ENCODE measurements around the gene VCL. TPM values are rescaled to one million over a fixed set of nuclear protein-coding genes. Genes with fewer than 3 reads are reported as not detected.
A peak's percentile ranks its signal among the peaks of the same experiment; 100 is the strongest.

The VCL gene
- total RNA-seq, 2 donors from 2014 or later, result 99.9 to 179 TPM

DNA sequence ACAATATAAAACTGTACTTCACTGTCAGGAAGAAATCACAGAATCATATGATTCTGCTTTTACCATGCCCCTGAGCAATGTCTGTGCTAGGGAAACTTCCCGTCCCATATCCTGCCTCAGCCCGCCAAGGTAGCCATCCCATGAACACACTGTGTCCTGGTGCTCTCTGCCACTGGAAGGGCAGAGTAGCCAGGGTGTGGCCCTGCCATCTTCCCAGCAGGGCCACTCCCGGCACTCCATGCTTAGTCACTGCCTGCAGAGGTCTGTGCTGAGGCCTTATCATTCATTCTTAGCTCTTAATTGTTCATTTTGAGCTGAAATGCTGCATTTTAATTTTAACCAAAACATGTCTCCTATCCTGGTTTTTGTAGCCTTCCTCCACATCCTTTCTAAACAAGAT lies 120.9 kb downstream of the VCL start:
- intact Hi-C loops (cut with DNase I), result no loop called here
- H3K9me3 ChIP-seq, result no peaks in the 10 kb centered on the region
- no peak overlapping the region for H3K4me3 ChIP-seq
- no peak overlapping the region for H3K27ac ChIP-seq
- no peak overlapping the region for H3K9ac ChIP-seq (ENCODE audit: low read depth in 2 of 2, low read length in 2 of 2)
- TF ChIP-seq, protein P1, sequence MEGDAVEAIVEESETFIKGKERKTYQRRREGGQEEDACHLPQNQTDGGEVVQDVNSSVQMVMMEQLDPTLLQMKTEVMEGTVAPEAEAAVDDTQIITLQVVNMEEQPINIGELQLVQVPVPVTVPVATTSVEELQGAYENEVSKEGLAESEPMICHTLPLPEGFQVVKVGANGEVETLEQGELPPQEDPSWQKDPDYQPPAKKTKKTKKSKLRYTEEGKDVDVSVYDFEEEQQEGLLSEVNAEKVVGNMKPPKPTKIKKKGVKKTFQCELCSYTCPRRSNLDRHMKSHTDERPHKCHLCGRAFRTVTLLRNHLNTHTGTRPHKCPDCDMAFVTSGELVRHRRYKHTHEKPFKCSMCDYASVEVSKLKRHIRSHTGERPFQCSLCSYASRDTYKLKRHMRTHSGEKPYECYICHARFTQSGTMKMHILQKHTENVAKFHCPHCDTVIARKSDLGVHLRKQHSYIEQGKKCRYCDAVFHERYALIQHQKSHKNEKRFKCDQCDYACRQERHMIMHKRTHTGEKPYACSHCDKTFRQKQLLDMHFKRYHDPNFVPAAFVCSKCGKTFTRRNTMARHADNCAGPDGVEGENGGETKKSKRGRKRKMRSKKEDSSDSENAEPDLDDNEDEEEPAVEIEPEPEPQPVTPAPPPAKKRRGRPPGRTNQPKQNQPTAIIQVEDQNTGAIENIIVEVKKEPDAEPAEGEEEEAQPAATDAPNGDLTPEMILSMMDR (IDR thresholded peaks at IDR 0.05), result no peak
- DNase-seq, result peak; percentile 22
- H3K4me1 ChIP-seq, result no peaks in the 10 kb centered on the region
- H3K27me3 ChIP-seq, result no peaks in the 10 kb centered on the region
- peaks cover 18% of the 10 kb centered on the region for H3K36me3 ChIP-seq

DNA sequence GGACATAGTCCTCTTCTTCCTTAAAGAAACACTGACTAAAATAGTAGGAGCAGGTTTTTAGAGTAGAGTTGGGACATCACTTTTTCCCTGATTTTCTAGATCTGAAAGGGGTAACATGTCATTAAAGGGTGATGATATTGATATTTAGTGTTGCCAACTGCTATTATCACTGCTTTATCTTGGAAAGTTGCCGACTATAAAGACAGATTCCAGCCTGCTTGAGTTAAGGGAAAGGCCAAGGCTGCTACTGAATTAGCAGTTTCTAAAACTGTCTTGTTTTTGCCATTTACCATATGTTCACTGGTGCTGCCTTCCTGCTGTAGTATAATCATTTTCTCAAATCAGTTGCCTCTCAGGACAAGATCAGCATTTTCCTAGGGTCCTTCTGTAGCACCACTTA lies 123.0 kb downstream of the VCL start:
- peaks cover 14% of the 10 kb centered on the region for H3K36me3 ChIP-seq
- TF ChIP-seq, protein P1 (IDR thresholded peaks at IDR 0.05), result no peak

DNA sequence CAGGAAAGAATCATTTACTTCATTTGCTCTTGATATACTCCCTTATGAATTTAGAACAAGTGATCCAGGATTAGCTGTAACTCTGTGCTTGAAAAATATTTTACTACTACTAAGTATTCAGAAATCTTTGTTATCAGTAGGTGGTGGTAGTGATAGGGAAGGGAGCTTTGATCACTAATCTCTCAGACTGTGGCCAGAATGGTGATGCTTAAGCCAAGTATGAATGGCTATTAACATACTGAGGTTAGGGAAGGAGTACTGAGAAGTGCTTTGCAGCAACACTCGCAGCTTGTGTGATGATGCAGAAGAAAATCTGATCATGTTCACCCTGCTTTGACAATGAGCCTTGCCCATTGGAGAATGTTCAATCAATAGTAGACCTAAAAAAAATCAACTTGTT lies 123.5 kb downstream of the VCL start:
- Histone ChIP-seq H3K27ac (no peak overlapping the region), H3K4me1 (no peaks in the 10 kb centered on the region), H3K36me3 (peaks cover 13% of the 10 kb centered on the region), H3K9me3 (no peaks in the 10 kb centered on the region), H3K9ac (ENCODE audit: low read depth in 2 of 2, low read length in 2 of 2) (no peak overlapping the region), H3K27me3 (no peaks in the 10 kb centered on the region), H3K4me3 (no peak overlapping the region)
- intact Hi-C loops (cut with DNase I), result no loop called here
- no peak for DNase-seq
- TF ChIP-seq, protein P1 (IDR thresholded peaks at IDR 0.05), result no peak

More for the DNA sequence above, 123.0 kb downstream of the VCL start:
- H3K9me3 ChIP-seq, result no peaks in the 10 kb centered on the region
- intact Hi-C loops (cut with DNase I), result no loop called here
- no peak overlapping the region for H3K27ac ChIP-seq
- no peak overlapping the region for H3K9ac ChIP-seq (ENCODE audit: low read depth in 2 of 2, low read length in 2 of 2)
- H3K27me3 ChIP-seq, result no peaks in the 10 kb centered on the region
- no peak overlapping the region for H3K4me3 ChIP-seq
- no peaks in the 10 kb centered on the region for H3K4me1 ChIP-seq
- no peak for DNase-seq

DNA sequence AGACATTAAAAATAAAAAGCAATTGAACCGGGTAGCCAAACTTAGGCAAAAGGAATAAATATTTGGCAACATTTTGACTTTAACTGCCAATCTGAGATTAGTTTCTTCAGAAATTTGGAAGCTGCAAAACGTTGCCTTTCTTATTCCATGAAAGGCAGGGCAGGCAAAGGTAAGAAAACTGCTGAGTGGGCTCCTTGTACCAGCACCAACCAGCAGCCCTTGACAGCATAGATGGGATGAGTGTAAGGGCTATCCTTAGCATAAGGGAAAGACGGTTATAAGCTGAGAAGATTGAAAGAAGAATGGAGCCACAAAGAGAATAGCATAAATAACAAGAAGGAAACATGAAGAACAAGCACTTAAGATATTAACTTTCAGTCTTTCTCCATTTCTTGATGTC lies 124.1 kb downstream of the VCL start:
- intact Hi-C loops (cut with DNase I), result no loop called here
- Histone ChIP-seq H3K36me3 (peaks cover 13% of the 10 kb centered on the region), H3K4me1 (no peaks in the 10 kb centered on the region), H3K27ac (no peak overlapping the region), H3K4me3 (no peak overlapping the region), H3K9me3 (no peaks in the 10 kb centered on the region), H3K27me3 (no peaks in the 10 kb centered on the region), H3K9ac (ENCODE audit: low read depth in 2 of 2, low read length in 2 of 2) (no peak overlapping the region)
- TF ChIP-seq, protein P1 (IDR thresholded peaks at IDR 0.05), result no peak
- DNase-seq, result no peak

DNA sequence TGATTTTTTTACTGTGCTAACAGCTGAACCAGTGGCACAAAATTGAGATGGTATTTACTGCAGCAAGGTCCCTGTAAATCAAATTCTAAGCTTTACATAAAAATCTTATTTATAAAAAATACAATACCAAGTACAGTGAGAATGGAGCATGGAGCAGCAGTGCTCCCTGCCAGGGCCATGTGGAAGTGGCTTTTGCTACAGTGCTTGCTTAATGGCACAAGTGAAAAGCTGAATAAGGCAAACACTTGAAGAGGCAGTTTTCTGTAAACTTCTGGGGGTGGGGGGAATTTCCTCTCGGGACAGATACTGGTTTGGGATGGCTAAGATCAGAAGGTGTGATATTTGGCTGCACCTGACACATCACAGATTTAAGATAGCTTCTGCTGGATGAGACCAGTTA lies 125.2 kb downstream of the VCL start:
- no peak overlapping the region for H3K27ac ChIP-seq
- intact Hi-C loops (cut with DNase I), result no loop called here
- no peak overlapping the region for H3K9ac ChIP-seq (ENCODE audit: low read depth in 2 of 2, low read length in 2 of 2)
- H3K4me1 ChIP-seq, result no peaks in the 10 kb centered on the region
- no peaks in the 10 kb centered on the region for H3K27me3 ChIP-seq
- peaks cover 9% of the 10 kb centered on the region for H3K36me3 ChIP-seq
- no peaks in the 10 kb centered on the region for H3K9me3 ChIP-seq
- no peak overlapping the region for H3K4me3 ChIP-seq
- DNase-seq, result no peak
- TF ChIP-seq, protein P1 (IDR thresholded peaks at IDR 0.05), result no peak

All from colonic mucosa (tissue), 4 donors.